Chondrocyte (in vitro differentiated cells): ENCODE results near the gene FLYWCH1. TPM values are rescaled to one million over a fixed set of nuclear protein-coding genes. Genes with fewer than 3 reads are reported as not detected.

Experiments
- DNase-seq: peaks from one replicate; pipeline ENCODE4 v3.0.0; 2021; ENCODE audit warnings: mixed read lengths, low spot score
- H3K27ac Mint-ChIP-seq: one replicate; pipeline ENCODE4 v1.8.0; 2021; ENCODE audit warnings: mild to moderate bottlenecking, moderate library complexity, mixed read lengths; ENCODE audit not compliant: unreplicated experiment
- H3K27me3 Mint-ChIP-seq: 2 replicates; pipeline ENCODE4 v1.8.0; 2021; ENCODE audit warnings: low read depth, mixed read lengths
- H3K36me3 Mint-ChIP-seq: 2 replicates; pipeline ENCODE4 v1.8.0; 2021; ENCODE audit warnings: low read depth, mixed read lengths
- H3K4me1 Mint-ChIP-seq: 2 replicates; pipeline ENCODE4 v1.8.0; 2021; ENCODE audit warnings: low read depth, mild to moderate bottlenecking, mixed read lengths
- H3K4me3 Mint-ChIP-seq: one replicate; pipeline ENCODE4 v1.8.0; 2021; ENCODE audit warnings: mild to moderate bottlenecking, moderate library complexity, mixed read lengths; ENCODE audit not compliant: unreplicated experiment
- H3K9me3 Mint-ChIP-seq: 2 replicates; pipeline ENCODE4 v1.8.0; 2021; ENCODE audit warnings: low read depth, mixed read lengths
- total RNA-seq: library from RNA; stranded (reverse); gene quantifications from 3 replicates; pipeline ENCODE4 v1.2.1, GENCODE V29; 2021
- TF ChIP-seq, protein P1 (sequence below): fragments of 200-600 bp; sonication (generic); IDR thresholded peaks from 2 replicates; pipeline ENCODE4 v1.5.0; 2021; ENCODE audit warnings: antibody characterized with exemption, mild to moderate bottlenecking, moderate library complexity

Gene FLYWCH1
- total RNA-seq, 1 donor from 2014 or later: 47.1 TPM

DNA sequence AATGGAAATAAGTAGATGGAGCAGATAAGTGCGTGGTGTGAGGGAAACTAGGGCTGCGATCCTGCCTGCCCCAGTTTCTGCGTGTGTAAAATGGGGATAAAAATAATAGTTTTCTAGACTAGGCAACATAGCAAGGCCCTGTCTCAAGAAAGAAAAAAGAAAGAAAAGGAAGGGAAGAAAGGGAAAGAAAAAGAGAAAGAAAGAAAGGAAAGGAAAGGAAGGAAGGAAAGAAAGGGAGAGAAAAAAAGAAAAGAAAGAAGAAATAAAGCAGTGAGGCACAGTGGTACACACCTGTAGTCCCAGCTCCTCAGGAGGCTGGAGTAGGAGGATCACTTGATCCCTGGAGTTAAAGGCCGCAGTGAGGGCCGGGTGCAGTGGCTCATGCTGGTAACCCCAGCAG is 70.7 kb downstream of the FLYWCH1 start:
- no peak overlapping the region for H3K4me3 Mint-ChIP-seq
- DNase-seq: no peak
- peaks cover 20% of the 10 kb centered on the region for H3K4me1 Mint-ChIP-seq
- no peaks in the 10 kb centered on the region for H3K27me3 Mint-ChIP-seq
- H3K36me3 Mint-ChIP-seq: no peaks in the 10 kb centered on the region
- H3K9me3 Mint-ChIP-seq: no peaks in the 10 kb centered on the region
- TF ChIP-seq, protein P1, sequence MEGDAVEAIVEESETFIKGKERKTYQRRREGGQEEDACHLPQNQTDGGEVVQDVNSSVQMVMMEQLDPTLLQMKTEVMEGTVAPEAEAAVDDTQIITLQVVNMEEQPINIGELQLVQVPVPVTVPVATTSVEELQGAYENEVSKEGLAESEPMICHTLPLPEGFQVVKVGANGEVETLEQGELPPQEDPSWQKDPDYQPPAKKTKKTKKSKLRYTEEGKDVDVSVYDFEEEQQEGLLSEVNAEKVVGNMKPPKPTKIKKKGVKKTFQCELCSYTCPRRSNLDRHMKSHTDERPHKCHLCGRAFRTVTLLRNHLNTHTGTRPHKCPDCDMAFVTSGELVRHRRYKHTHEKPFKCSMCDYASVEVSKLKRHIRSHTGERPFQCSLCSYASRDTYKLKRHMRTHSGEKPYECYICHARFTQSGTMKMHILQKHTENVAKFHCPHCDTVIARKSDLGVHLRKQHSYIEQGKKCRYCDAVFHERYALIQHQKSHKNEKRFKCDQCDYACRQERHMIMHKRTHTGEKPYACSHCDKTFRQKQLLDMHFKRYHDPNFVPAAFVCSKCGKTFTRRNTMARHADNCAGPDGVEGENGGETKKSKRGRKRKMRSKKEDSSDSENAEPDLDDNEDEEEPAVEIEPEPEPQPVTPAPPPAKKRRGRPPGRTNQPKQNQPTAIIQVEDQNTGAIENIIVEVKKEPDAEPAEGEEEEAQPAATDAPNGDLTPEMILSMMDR: no peak
- peak overlapping the region; percentile 1 for H3K27ac Mint-ChIP-seq

DNA sequence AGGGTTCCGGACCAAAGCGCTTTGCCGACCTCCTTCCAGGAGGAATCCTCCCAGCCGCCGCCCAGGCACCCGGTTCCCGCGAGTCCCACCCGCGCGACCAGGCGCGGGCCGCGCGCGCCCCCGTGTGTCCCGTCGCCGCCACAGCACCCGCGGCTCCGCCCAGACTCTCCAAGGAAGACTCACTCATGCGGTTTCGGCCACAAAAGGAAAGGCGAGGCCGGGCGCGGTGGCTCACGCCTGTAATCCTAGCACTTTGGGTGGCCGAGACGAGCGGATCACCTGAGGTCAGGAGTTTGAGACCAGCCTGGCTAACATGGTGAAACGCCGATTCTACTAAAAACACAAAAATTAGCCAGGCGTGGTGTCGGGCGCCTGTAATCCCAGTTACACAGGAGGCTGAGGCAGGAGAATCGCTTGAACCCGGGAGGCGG is 72.0 kb downstream of the FLYWCH1 start:
- H3K27me3 Mint-ChIP-seq: no peaks in the 10 kb centered on the region
- H3K9me3 Mint-ChIP-seq: no peaks in the 10 kb centered on the region
- H3K36me3 Mint-ChIP-seq: no peaks in the 10 kb centered on the region
- TF ChIP-seq, protein P1: peak; percentile 91
- no peak for DNase-seq
- peak overlapping the region; percentile 41 for H3K27ac Mint-ChIP-seq
- H3K4me1 Mint-ChIP-seq: peaks cover 20% of the 10 kb centered on the region
- peak overlapping the region; percentile 66 for H3K4me3 Mint-ChIP-seq

DNA sequence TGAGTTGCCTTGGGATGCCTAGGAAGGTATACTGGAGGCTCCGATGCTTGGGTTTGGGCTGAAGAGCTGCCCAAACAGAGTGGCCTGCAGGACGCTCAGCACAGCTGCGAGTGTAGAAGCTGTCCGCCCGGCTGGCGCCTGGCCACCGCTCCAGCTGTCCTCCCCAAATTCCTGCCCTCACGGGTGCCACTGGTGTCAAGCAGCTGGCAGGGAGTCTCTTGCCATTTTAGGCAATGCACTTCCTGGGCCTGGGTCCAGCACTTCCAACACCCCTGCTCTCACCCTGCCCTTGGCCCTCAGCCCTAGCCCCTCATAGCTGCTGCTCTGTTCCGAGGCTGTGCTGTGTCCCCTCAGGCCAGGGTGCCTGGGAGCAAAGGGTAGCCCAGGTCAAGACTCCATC is 73.7 kb downstream of the FLYWCH1 start:
- TF ChIP-seq, protein P1: no peak
- Mint-ChIP-seq H3K9me3 (no peaks in the 10 kb centered on the region), H3K4me1 (peaks cover 17% of the 10 kb centered on the region), H3K4me3 (no peak overlapping the region), H3K27me3 (no peaks in the 10 kb centered on the region), H3K27ac (no peak overlapping the region), H3K36me3 (no peaks in the 10 kb centered on the region)
- no peak for DNase-seq

DNA sequence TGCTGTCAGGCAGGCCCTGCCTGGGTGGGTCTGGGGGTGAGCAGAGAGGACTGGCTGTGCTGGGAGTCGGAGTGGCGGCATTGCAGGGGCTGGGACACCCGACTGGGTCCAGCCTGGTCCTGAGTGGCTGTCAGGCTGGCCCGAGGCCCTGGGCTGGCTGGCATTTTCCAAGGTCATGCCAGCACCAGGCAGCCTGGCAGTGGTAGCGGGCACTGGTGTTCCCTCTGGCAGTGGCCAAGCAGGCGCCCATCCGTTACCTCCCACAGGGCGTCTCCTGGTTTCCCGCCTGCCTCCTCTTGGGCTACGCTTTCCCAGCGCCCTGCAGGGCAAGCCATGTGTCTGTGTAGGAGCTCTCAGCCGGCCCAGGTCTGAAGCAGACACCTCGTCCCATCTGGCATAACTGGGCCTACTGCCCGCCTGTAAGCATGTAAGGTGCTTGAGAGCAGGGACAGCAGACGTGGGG is 74.2 kb downstream of the FLYWCH1 start:
- TF ChIP-seq, protein P1: no peak
- Mint-ChIP-seq H3K27ac (no peak overlapping the region), H3K36me3 (no peaks in the 10 kb centered on the region), H3K27me3 (no peaks in the 10 kb centered on the region), H3K4me1 (peaks cover 14% of the 10 kb centered on the region), H3K9me3 (no peaks in the 10 kb centered on the region), H3K4me3 (no peak overlapping the region)
- no peak for DNase-seq

DNA sequence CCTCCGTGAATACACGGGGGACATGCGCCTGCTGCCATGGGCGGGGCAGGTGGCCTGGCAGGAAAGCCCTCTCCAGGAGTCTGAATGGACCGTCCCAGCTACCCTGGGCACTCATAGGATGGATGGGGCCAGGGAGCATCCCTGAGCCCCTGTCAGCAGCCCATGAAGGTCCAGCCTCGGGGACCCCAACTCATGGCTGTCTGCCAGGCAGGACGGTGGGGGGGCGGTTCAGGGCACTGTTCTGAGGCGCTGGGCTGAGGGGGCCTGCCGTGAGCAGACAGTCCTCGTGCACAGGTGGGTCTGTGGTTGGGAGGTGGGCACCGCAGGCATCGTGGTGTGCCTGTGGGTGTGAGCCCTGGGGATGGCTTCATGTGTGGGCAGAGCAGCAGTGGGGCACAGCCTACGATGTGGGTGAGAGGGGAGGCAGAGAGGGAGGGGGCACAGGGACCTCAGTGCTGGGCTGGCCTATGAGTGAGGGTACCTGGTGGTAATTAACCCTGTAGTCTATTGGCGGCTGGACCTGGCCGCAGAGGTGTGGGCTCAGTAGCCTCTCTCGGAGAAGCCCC is 75.0 kb downstream of the FLYWCH1 start:
- H3K4me1 Mint-ChIP-seq: peaks cover 6% of the 10 kb centered on the region
- no peak overlapping the region for H3K4me3 Mint-ChIP-seq
- H3K36me3 Mint-ChIP-seq: no peaks in the 10 kb centered on the region
- no peaks in the 10 kb centered on the region for H3K9me3 Mint-ChIP-seq
- no peak overlapping the region for H3K27ac Mint-ChIP-seq
- H3K27me3 Mint-ChIP-seq: no peaks in the 10 kb centered on the region
- TF ChIP-seq, protein P1: no peak
- DNase-seq: no peak
